Measurements from ENCODE around the gene RPS3. TPM values are rescaled to one million over a fixed set of nuclear protein-coding genes. Genes with fewer than 3 reads are reported as not detected.

Gene RPS3
- total RNA-seq, 1 donor from 2014 or later = 1,308 TPM

DNA sequence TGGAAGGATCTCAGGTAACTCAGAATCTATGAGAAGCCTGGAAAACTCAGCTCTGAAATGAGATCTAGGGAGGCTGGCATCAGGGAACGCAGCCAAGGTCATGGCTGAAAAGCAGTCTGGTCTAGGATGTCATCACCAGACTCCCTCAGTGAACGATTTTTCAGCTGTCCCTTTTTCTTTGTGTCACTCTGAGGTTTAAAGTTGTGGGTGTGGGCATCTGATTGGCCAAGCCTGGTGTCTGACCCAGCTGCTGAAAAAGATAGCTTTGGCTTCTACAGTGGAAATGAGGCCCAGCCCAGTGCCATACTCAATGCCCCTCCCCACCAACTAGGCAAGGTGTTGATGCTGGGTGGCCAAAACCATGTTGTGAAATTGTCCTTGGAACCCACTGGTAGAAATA, 14.5 kb downstream of the RPS3 start:
- DNase-seq (ENCODE audit: low spot score) = no peak

DNA sequence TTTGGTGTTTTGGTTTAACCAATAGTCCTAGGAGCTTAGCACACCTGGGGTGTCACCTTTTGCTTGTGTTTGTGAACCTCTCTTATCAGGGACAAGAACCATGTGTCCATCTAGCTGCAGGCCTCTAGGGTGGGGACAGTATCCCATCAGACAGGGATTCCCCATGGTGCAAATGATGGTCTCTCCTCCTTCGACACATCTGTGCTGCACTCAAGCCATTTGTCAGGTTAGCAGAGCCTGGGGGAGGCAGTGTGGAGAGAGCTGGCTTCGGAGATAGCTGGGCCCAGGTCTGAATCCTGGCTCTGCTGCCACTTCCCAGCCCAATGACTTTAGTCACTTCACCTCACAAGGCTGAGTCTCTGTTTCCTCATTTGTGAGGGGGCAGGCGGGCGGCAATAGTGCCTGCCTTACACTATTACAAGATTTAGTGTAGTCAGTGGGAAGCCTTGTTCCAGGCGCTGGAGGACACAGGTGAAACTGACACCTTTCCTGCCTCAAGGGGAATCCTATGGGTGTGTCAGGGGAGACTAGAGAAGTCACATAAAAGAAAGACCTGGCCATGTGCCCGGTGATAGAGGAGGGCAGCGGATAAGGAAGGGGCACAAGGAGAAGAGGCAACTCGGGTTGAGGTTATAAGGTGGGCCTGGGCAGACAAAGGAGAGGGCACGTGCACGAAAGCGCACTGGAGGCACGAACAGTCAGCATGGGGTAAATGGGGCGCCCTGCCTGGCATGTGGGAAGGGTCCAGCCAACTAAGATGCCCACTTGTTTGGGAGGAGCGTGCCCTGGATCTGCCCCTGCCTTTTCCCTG, 21.1 kb downstream of the RPS3 start:
- no peak for DNase-seq (ENCODE audit: low spot score)

- no peak for DNase-seq (ENCODE audit: low spot score)
These were observed 21.8 kb downstream of the RPS3 start for GRCh38 chr11:75421035-75421602.

GRCh38 chr11:75421902-75422247, 22.6 kb downstream of the RPS3 start:
- DNase-seq (ENCODE audit: low spot score) = peak; percentile 30

GRCh38 chr11:75422248-75423231, 23.2 kb downstream of the RPS3 start:
- DNase-seq (ENCODE audit: low spot score) = no peak

DNA sequence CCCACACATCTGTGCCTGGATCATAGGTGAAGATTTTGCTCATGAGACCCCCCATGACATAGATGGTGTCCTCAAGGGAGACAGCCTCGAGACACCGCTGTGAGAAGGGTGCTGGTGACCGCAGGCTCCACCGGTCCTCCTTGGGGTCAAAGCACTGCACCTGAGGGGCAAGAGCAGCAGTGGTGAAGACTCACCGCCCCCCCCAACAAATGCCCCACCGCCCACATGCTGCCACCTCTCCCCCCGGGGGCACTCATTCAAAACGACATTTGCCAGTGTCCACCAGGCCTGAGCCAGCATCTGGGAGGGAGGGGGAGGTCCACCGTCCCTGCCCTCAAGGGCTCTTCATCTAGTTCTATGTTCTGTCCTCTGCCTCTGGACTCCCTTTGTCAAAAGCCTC, 24.4 kb downstream of the RPS3 start:
- DNase-seq (ENCODE audit: low spot score) = no peak

DNA sequence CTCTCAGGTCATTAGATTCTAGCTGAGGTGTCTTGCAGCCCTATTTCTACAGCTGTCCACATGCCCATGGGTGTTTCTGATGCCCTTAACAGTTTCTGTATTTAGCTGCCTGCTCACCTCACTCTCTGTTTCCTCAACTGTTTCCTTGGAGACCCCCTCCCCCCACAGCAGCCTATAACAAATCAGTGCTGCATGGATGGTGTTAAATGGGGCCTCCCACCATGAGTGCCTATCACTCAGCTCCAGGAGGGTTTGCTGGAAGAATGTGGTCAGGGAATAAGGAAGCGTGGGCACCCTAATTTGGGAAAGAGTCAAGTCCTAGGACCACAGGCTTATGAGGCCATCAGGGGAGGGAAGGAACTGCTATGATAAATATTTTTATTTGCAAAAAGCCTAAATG, 25.1 kb downstream of the RPS3 start:
- no peak for DNase-seq (ENCODE audit: low spot score)

DNA sequence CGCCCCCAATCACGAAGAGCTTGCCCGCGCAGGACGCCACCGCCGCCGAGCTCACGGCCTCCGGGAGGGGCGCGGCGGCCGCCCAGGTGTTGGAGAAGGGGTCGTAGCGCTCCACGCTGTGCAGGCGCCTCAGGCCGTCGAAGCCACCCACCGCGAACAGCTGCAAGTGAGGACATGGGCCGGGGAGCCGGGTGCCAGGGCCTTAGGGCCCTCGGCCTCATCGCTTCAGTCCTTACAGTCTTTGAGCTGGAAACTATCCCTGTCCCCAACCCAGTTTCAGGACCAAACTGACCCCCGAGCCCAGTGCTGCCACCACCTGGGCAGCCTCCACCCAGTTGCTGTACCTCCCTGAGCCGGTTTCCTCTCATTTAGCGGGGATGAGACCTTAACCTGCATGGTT, 26.1 kb downstream of the RPS3 start:
- DNase-seq (ENCODE audit: low spot score) = no peak

- no peak for DNase-seq (ENCODE audit: low spot score)
These were observed 27.4 kb downstream of the RPS3 start for GRCh38 chr11:75426720-75427086.

DNA sequence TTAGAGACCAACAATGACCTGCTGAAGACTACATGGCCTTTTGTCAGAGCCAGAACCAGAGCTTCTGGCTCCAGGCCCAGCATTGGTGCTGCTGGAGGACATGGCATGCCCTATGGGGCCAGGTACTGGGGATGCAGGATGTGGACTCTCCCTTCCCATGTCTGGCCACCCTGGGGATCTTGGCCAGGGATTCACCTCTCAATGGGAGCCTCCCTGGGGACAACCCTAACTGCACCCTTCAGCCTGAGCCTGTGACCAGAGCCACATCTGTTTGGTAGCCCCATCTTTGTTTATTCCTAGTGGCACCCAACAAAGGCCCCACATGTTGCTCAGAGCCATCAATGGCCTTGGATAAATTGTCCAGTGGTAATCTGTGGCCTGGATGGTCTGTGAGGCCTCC, 27.9 kb downstream of the RPS3 start:
- no peak for DNase-seq (ENCODE audit: low spot score)

GRCh38 chr11:75428281-75428724, 29.0 kb downstream of the RPS3 start:
- DNase-seq (ENCODE audit: low spot score) = peak; percentile 97

- DNase-seq (ENCODE audit: low spot score) = no peak
These were observed 29.8 kb downstream of the RPS3 start for GRCh38 chr11:75428989-75429640.

DNA sequence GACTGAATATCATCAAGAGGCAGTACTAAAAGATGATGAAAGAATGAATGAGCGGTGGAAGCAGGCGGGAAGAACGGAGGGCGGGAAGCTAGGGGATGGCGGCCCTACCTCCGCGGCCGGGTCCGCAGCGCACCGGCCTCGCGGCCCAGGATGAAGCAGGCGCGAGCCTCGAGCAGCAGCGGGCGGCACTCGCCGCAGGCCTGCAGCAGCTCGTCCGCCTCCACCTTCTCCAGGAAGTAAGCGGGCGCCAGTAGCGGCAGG, 30.3 kb downstream of the RPS3 start:
- no peak for DNase-seq (ENCODE audit: low spot score)

- peak; percentile 75 for DNase-seq (ENCODE audit: low spot score)
These were observed 30.8 kb downstream of the RPS3 start for GRCh38 chr11:75429902-75430713.

DNA sequence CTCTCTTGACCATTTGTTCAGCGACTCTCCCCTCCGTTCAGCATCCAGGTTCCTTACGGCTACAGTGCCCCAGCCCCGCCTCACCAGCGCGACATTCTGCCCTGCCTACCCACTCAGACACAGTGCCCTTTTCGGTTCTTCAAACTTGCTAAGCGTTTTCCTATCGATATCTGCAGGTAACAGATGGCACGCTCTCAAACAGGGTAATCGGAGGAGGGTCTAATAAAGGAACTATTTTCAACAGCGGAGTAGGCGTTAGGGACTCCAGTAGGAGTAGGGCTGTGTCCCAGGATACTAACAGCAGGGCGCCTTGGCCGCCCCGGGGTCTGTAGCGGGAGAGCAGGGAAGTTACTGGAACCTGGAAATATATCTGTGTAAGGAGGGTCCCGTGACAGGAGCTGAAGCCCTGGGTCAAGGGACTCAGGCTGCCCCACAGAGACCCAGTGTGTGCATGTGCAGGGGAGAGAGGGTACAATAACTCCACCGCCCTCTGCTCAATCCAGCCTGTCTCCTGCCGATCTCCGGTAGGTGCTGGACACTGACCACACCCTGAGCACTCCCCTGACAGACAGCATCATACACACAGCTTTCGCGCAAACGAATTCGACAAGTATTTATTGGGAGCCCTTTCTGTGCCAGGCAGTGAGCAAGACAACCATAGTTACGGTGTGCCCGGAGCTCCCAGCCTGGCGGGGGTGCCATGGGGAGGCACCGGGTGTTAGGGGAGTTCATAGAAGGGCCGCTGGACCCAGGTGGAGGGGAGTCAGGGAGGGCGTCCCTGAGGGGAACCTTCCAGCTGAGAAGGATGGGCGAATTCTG, 31.6 kb downstream of the RPS3 start:
- no peak for DNase-seq (ENCODE audit: low spot score)

DNA sequence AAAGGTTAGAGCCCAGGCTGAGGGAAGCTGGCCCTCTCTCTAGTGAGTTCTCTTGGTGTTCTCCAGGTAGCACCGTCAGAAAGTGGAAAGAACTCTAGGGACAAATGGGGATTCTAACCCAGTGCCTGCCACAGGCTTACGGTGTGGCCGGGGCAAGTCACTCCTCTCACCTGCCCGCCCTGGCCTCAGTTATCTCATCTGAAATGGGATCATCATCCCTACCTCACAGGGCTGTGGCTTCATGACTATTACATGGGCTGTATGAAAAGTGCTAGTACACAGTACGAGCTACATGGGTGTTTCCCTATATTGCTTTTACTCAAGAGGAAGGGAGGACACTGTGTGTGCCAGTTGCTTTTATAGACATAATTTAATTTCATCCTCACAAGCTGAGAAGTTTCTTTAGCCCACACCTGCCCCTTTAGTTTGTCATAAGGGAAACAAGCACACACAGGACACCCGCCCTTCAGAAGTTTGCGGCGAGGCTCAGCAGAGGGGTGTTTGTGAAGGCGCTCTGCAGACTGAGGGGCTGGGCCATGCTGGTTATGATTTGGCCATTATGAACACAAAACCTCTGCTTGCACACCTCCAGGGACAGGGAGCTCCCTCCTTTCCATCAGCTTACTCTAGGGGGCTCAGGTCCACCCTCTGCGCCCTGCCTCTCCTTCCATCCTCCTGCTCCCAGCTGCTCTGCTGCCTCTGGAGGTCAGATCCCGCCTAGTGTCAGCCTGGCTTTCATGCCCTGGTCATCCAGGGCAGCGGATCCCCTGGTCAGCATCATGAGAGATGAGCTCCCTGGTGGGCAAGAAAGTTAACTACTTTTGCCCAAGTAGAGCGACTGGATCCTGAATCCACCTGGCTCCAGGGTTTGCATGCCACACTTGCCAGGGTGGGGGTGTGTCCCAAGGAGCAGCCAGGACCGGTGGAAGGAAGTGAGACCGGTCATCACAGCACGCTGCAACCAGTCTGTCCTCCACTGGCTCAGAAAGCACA, 32.5 kb downstream of the RPS3 start:
- no peak for DNase-seq (ENCODE audit: low spot score)

- DNase-seq (ENCODE audit: low spot score) = no peak
These were observed 33.6 kb downstream of the RPS3 start, which contains the start of gene KLHL35 for GRCh38 chr11:75432911-75433321. Gene KLHL35, minus strand, starts transcription at chr11:75433203. Its CDS starts 2,574 bp downstream, at chr11:75430629.

DNA sequence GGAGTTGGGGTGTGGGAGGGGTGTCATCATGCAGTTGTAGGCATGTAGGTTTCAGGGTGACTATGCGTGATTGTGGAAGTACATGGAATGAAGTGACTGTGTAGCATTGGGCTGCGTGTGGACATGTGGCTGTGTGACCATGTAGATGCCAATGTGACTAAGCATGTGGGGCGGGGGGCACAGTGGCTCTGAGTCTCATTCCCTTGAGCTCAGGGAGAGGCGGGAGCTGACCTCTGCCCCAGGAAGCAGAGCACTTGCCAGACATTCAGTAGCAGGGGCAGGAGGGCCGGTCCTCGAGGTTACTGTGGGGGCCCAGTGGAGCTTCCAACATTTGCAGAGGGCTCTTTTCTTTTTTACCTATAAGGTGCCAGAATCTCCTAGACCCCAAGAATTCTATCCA, 34.1 kb downstream of the RPS3 start:
- DNase-seq (ENCODE audit: low spot score) = no peak

GRCh38 chr11:75434051-75434450, 34.7 kb downstream of the RPS3 start:
- no peak for DNase-seq (ENCODE audit: low spot score)

All from umbilical cord (tissue), 2 donors.